Measurements from ENCODE around the gene COL23A1.

DNA sequence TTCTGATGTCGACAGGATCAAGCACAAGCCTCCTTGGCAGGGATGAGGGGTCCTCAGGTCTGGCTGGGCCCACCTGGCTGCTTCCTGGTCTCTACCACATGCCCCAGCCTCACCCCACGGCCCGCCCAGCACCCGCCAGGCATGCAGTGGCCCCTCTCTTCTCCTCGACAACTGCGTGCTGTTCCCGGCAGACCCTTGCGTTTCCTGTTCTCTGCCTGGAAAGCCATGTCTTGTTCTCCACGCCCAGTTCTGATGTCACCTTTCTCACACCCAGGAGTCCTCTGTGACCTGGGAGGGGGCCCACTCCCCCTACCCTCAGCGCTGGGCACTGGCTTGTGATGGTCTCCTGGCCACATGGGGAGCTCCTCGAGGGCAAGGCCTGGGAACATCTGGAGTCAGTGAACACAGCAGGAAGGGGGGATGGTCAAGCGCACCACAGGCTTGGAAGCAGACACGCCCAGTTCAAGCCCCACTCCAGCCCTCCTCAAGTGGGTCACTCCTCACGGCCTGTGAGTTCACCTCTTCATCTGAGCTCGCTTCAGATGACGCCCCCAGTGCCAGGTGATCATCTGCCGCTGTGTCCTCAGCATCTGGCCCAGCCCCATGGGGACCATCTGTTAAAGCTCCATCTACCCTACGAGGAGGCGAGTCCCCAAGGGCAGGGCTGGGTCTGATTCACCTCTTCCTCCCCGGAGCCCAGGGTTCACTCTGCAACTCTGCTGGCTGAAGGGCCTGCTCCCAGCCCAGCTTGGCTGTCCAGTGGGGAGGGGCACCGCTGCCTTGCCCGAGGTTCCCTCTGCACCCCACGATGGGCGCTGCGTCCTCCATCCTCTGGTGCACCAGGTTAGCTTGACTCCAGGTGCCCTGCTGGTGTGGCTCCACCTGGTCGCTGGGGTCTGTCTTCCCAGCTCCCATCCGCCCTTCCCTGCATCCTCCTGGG lies 224.4 kb downstream of the COL23A1 start:
- TF ChIP-seq ASH2L (IDR thresholded peaks at IDR 0.05; ENCODE audit: low read length) = no peak
- TF ChIP-seq, protein P1, sequence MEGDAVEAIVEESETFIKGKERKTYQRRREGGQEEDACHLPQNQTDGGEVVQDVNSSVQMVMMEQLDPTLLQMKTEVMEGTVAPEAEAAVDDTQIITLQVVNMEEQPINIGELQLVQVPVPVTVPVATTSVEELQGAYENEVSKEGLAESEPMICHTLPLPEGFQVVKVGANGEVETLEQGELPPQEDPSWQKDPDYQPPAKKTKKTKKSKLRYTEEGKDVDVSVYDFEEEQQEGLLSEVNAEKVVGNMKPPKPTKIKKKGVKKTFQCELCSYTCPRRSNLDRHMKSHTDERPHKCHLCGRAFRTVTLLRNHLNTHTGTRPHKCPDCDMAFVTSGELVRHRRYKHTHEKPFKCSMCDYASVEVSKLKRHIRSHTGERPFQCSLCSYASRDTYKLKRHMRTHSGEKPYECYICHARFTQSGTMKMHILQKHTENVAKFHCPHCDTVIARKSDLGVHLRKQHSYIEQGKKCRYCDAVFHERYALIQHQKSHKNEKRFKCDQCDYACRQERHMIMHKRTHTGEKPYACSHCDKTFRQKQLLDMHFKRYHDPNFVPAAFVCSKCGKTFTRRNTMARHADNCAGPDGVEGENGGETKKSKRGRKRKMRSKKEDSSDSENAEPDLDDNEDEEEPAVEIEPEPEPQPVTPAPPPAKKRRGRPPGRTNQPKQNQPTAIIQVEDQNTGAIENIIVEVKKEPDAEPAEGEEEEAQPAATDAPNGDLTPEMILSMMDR (IDR thresholded peaks at IDR 0.05; ENCODE audit: control extremely low read depth in 1 of 3, insufficient read depth in 1 of 3, low read depth in 1 of 3, low read length in 3 of 3) = no peak
- TF ChIP-seq EZH2 (IDR thresholded peaks at IDR 0.05; ENCODE audit: low read depth, low read length, severe bottlenecking) = no peak
- TF ChIP-seq POLR2A (IDR thresholded peaks at IDR 0.05; ENCODE audit: control extremely low read depth in 1 of 2, low read depth in 2 of 2, low read length in 2 of 2) = no peak
- no peak for TF ChIP-seq TAF7 (optimal IDR thresholded peaks at IDR 0.05; ENCODE audit: borderline replicate concordance, low read depth, low read length)

Measured in H1 (cell line).